NOMO-1 (cell line): ENCODE data around the gene PSME3.
"Not testable (repeated sequence)": the region's sequence is repeated elsewhere in the genome, so short reads cannot be mapped to it uniquely, and the experiment has no call there.

Experiments
- DNase-seq, 2 experiments: peaks; one replicate each; lab custom pipeline; 2025; ENCODE audit not compliant: unreplicated experiment in 2 of 2; lab: John Stamatoyannopoulos, UW

PSME3 gene

GRCh38 chr17:42873315-42873714, 40.1 kb downstream of the PSME3 start:
- DNase-seq, result no peak

GRCh38 chr17:42873932-42874695, 40.9 kb downstream of the PSME3 start:
- DNase-seq, result not testable (repeated sequence)

GRCh38 chr17:42877037-42877436, 43.8 kb downstream of the PSME3 start:
- DNase-seq, result no peak

- DNase-seq, result no peak
Measured at GRCh38 chr17:42878123-42878880, 45.1 kb downstream of the PSME3 start.

GRCh38 chr17:42878924-42879595, 45.9 kb downstream of the PSME3 start:
- DNase-seq, result no peak

GRCh38 chr17:42879596-42879985, 46.4 kb downstream of the PSME3 start:
- no peak for DNase-seq

- no peak for DNase-seq
Measured at GRCh38 chr17:42880776-42881310, 47.6 kb downstream of the PSME3 start.

GRCh38 chr17:42881706-42882105, 48.5 kb downstream of the PSME3 start:
- not testable (repeated sequence) for DNase-seq

GRCh38 chr17:42882166-42882565, 49.0 kb downstream of the PSME3 start:
- no peak for DNase-seq

GRCh38 chr17:42883802-42884558, 50.8 kb downstream of the PSME3 start:
- DNase-seq, result no peak

GRCh38 chr17:42885806-42886205, 52.6 kb downstream of the PSME3 start:
- DNase-seq, result not testable (repeated sequence)

- peak in 1 of 2 experiments; percentile 39 for DNase-seq
Measured at GRCh38 chr17:42886283-42887176, 53.3 kb downstream of the PSME3 start.

- no peak for DNase-seq
Measured at GRCh38 chr17:42889809-42890208, 56.6 kb downstream of the PSME3 start.

- no peak for DNase-seq
Measured at GRCh38 chr17:42891539-42892152, 58.4 kb downstream of the PSME3 start.

GRCh38 chr17:42893359-42893758, 60.2 kb downstream of the PSME3 start:
- peak; percentile 30 to 33 for DNase-seq
